Measurements from ENCODE around the gene IQCE.

IQCE gene

GRCh38 chr7:2634267-2635145 is 75.7 kb downstream of the IQCE start:
- ChIA-PET CTCF (no interaction called here), POLR2A (ENCODE audit: low non-redundant PET) (interaction anchor here (0.7 kb wide), 1 partner anchor 62 kb away, joined by 3 read pairs; no protein-coding TSS in a partner anchor)
- peak overlapping the region; percentile 98 for H3K27ac ChIP-seq
- DNase-seq (ENCODE audit: low spot score): no peak
- TF ChIP-seq CTCF (conservative IDR thresholded peaks at IDR 0.05; ENCODE audit: low read depth): no peak

GRCh38 chr7:2635148-2635668 is 76.4 kb downstream of the IQCE start:
- DNase-seq (ENCODE audit: low spot score): no peak
- CTCF ChIA-PET: no interaction called here
- TF ChIP-seq CTCF (conservative IDR thresholded peaks at IDR 0.05; ENCODE audit: low read depth): no peak
- POLR2A ChIA-PET (ENCODE audit: low non-redundant PET): interaction anchor here (0.5 kb wide), 1 partner anchor 257 kb away, joined by 4 read pairs; no protein-coding TSS in a partner anchor
- peak overlapping the region; percentile 98 for H3K27ac ChIP-seq

- CTCF ChIA-PET: no interaction called here
- DNase-seq (ENCODE audit: low spot score): no peak
Observed at GRCh38 chr7:2635810-2636701, 77.3 kb downstream of the IQCE start.

GRCh38 chr7:2637066-2637471 is 78.3 kb downstream of the IQCE start:
- ChIA-PET POLR2A (ENCODE audit: low non-redundant PET) (no interaction called here), CTCF (no interaction called here)
- peak overlapping the region; percentile 96; the same call in 1 of the 2 replicates for H3K27ac ChIP-seq
- TF ChIP-seq CTCF (conservative IDR thresholded peaks at IDR 0.05; ENCODE audit: low read depth): no peak
- DNase-seq (ENCODE audit: low spot score): no peak

More at GRCh38 chr7:2635810-2636701, 77.3 kb downstream of the IQCE start:
- POLR2A ChIA-PET (ENCODE audit: low non-redundant PET): interaction anchor here (0.5 to 0.7 kb wide), 2 partner anchors 33 to 258 kb away, joined by 3 to 4 read pairs; no protein-coding TSS in a partner anchor
- H3K27ac ChIP-seq: peak overlapping the region; percentile 98
- TF ChIP-seq CTCF (conservative IDR thresholded peaks at IDR 0.05; ENCODE audit: low read depth): no peak

- H3K27ac ChIP-seq: peak overlapping the region; percentile 96
- DNase-seq (ENCODE audit: low spot score): no peak
- CTCF ChIA-PET: no interaction called here
- POLR2A ChIA-PET (ENCODE audit: low non-redundant PET): no interaction called here
- TF ChIP-seq CTCF (conservative IDR thresholded peaks at IDR 0.05; ENCODE audit: low read depth): no peak
Observed at GRCh38 chr7:2637505-2638223, 78.9 kb downstream of the IQCE start.
